T-helper 1 cell treated with Interleukin-12 subunit alpha and Interleukin-12 subunit beta and Interleukin-4 antibody, amounts not matched to agents 30 ng/mL and 1 ng/mL, for 36 hours (primary cell): Measurements from ENCODE around the gene LIMS2. TPM values are rescaled to one million over a fixed set of nuclear protein-coding genes. Genes with fewer than 3 reads are reported as not detected.

Experiments used
- intact Hi-C: fragments of 100-400 bp; cut with micrococcal nuclease; formaldehyde crosslinking; loops from one replicate; pipeline ENCODE4 v1.15.1; 2024
- total RNA-seq: library from RNA; stranded (reverse); gene quantifications from 2 replicates; pipeline ENCODE4 v1.2.3, GENCODE V29; 2022

The LIMS2 gene
- total RNA-seq, 1 donor from 2014 or later = 13.9 TPM

- intact Hi-C loops = no loop called here
Measured at GRCh38 chr2:127625572-127625951, 49.8 kb downstream of the LIMS2 start.

DNA sequence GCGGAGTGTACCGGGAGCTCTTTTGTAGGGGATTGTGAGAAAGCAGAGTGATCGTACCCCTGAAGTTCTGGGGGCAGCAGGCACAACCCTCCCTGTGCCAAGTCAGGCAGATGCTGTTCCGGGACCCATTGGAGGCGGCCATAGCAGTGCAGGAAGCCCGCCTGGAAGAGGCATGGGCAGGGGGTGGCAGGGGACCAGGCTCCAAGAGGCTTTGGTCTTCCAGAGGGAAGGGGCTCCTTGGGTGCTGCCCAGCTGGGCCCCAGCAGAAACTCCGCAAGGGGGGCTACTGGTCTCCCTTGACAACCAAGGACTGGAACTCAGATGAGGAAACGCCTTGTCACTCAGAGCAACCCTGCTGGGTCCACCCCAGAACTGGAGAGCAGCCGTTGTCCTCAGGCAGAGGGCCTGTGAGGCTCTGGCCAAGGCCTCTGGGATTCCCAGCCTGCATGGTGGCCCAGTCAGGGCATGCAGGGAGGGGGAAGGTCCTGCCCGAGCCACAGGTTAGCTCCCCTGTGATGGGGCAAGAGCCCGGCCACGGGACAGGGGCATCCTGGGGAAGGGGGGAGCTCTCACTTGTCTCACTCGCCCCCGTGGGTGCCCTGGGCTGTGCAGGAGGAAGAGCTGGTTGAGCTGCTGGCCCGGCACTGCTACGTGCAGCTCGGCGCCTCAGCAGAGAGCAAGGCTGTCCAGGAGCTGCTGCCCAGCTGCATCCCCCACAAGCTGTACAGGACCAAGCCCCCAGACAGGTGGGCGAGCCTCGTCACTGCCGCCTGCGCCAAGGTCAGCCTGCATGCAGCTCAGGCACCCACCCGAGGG is 50.4 kb downstream of the LIMS2 start:
- intact Hi-C loops = no loop called here

DNA sequence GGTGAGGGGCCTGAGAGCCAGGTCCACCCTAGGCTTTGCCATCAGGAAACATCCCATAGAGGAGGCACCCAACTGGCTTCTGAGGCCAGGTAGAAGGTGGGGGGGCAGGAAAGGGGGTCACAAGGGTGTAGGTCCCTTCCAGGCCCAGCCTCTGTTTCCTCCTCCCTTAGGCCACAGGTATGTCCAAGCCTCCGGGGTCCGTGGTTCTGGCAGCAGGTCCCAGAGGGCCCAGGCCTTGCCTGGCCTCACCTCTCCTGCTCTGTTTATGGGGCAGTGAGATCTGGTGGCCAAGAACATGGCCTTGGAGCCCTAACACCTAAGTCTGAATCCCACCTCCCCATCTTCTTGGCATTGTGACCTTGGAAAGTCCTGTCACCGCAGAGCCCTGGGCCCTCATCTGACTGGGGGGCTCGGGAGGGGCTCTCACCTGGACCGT is 51.0 kb downstream of the LIMS2 start:
- intact Hi-C loops = no loop called here

DNA sequence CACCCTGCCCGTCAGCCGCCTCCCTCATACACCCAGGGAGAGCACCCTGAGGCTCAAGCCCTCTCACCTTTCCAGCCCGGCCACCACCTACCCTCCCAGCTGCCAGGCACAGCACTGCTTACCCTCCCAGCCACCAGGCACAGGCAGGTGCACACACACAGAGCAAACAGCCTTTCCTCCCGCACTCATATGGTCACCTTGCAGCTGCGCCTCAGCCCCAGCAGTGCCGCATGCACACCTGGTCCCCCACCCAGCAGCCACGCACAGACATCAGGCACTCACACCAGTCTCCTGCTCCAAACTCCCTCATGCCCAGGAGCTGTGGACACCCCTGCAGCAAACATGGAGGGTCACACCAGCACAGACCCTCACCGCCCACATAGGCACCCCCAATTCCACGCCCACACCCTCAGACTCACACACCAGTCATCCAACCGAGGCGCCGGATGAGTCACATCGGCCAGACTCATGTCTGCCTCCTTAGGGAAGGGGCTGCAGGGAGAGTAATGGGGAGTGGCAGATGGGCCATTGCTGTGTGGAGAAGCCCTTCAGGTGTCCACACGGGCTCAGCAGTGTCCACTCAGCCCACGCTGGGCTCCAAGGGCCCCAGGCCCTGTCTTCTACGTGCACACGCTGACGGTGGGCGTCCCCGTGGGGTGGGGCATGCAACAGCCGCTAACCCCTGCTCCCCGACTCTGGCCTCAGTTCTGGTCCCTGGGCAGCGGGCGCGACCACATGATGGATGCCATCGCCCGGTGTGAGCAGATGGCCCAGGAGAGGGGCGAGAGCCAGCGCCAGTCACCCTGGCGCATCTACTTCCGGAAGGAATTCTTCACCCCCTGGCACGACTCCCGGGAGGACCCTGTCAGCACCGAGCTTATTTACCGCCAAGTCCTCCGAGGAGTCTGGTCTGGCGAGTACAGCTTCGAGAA is 51.7 kb downstream of the LIMS2 start:
- intact Hi-C loops = no loop called here

GRCh38 chr2:127622561-127623387 is 52.6 kb downstream of the LIMS2 start:
- intact Hi-C loops = no loop called here

- intact Hi-C loops = no loop called here
Measured at GRCh38 chr2:127621981-127622431, 53.3 kb downstream of the LIMS2 start.

- intact Hi-C loops = no loop called here
Measured at GRCh38 chr2:127620866-127621265, 54.5 kb downstream of the LIMS2 start.

DNA sequence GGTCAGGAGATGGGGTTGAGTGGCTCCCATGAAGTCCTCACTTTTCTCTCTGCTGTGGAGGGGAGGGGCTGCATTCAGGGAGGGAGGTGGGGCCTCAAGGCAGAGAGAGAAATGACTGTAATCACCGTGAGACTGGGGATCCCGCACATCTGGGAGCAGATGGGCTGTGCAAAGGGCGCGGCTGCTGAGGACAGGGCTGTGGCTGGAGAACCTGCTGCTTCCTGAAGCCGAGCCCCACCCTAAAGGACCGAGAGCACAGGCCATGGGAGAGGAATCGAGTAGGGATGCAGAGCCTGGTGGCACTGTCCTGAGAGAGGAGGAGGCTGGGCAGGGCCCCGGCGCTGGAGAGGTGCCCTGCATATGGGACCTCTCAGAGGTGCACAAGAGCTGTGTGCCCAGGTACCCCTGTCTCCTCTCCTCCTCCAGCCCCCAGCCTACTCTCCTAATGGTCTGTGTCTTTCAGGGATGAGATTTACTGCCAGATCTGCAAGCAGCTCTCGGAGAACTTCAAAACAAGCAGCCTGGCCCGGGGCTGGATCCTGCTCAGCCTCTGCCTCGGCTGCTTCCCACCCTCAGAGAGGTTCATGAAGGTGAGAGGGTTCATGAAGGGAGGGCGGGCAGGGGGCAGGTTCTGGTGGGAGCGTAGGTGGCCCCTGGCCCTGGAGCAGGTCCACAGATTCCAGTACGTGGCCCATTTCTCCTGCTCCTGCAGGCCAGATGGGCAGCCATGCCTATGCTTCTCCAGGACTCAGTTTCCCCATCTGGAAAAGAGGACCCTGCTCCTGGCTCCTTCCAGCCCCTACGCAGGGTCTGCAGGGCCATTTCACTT is 55.2 kb downstream of the LIMS2 start:
- intact Hi-C loops = no loop called here

- intact Hi-C loops = no loop called here
Measured at GRCh38 chr2:127619203-127619590, 56.1 kb downstream of the LIMS2 start.

GRCh38 chr2:127618551-127619202 is 56.7 kb downstream of the LIMS2 start:
- intact Hi-C loops = no loop called here

- intact Hi-C loops = no loop called here
Measured at GRCh38 chr2:127615511-127616166, 59.7 kb downstream of the LIMS2 start.

GRCh38 chr2:127614731-127615130 is 60.6 kb downstream of the LIMS2 start:
- intact Hi-C loops = no loop called here

DNA sequence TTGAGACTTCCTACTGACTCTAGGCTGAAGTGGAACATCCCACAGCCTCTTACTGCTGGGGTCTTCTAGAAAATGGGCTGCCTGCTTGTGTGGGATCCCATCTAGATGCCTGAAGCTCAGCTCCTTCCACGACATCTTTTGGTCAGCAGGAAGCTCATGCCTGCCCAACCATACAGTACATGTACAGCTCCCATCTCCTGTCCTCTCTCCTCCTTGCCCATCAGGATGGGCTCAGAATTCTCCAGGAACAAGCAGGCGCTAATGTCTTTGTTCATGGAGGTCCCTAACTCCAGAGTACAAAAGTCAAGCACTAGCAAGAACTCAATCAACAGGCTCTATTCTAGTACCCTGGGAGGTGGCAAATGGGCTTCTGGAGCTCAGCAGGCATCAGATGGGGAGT is 61.1 kb downstream of the LIMS2 start:
- intact Hi-C loops = no loop called here

DNA sequence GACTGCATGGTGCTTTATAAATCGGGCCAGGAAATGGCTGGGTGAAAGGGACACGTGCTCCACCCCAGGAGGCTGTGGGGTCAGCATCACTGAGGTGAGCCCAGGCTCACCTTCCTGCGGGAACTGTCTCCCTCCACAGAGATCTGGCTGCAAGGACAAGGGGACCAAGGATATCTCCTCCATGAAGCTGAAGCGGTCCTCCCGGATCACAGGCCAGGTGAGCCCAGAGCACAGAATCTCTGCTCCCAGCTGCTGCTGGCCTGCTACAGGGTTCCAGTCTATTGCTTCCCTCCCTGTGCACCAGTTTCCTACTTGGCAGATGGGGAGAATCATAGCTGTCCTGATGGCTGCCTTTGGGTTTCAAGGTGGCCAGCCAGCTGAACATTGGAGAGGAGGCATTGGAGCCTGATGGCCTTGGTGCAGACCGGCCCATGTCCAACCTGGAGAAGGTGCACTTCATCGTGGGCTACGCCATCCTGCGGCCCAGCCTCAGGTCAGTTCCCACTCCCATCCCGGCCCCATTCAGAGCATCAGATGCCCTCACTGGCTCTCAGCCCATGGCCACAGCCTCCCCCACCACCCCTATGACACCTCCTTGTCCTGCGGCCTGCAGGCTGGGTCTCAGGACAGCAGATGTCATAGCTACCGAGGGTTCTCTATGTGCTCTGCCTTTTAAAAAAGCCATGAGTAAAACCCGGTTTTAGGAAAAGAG is 63.1 kb downstream of the LIMS2 start:
- intact Hi-C loops = no loop called here

- intact Hi-C loops = no loop called here
Measured at GRCh38 chr2:127611076-127611925, 64.0 kb downstream of the LIMS2 start.

DNA sequence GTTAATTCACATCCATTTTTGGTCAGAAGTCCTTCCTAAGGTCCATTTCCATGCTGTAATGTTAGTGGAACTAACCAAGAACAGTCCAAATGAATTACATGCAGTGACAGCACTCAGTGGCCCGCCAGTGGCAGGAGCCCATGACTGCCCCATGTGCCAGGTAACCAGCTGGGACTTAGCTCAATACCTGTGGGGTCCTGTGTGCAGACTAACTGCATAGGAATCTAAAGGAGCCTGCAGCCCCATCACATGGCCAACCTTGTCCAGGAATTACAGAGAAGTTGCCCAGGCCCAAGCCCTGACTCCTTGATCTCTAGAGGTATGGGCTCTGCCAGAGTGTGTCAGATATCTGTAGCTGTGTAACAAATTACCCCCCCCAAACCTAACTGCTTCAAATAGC is 64.8 kb downstream of the LIMS2 start:
- intact Hi-C loops = no loop called here

DNA sequence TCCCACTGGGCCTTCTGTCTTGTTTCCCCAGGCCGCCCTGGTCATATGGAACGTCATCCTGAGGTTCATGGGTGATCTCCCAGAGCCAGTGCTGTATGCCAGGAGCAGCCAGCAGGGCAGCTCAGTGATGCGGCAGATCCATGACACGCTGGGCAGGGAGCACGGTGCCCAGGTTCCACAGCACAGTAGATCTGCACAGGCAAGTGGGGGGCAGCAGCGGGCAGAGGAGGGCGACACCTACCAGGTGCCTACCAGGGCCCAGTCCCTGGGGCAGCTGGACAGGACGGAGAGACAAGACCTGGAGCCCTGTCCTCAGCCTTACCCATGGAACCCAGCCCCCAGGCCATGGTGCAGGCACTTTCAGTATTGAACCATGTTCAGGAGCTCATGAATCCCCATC is 65.5 kb downstream of the LIMS2 start:
- intact Hi-C loops = no loop called here
